ENCODE measurements around the gene SPOCK1.

The SPOCK1 gene

DNA sequence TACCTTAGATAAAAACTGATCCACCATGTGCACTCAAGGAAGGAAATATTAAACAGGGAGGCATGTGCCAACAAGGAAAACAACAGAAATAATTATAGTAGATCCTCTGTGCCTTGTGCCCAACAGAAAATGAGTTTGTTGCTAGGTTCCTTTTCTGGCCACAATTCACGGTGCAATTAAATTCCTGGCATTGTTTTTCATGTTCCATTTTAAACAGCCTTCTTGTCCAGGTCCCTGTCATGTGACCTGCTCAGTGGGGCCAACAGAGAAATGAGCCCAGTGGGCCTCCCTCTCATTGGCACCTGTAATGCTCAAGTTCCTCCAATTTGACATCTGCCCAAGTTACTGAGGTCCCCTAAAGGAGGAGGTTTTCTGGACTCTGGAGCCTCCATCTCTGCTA lies 56.5 kb downstream of the SPOCK1 start:
- no peak for DNase-seq (ENCODE audit: low read depth, low spot score)

- DNase-seq (ENCODE audit: low read depth, low spot score) = no peak
These were observed 57.6 kb downstream of the SPOCK1 start for GRCh38 chr5:137441476-137441875.

GRCh38 chr5:137440795-137441194 lies 58.3 kb downstream of the SPOCK1 start:
- no peak for DNase-seq (ENCODE audit: low read depth, low spot score)

DNA sequence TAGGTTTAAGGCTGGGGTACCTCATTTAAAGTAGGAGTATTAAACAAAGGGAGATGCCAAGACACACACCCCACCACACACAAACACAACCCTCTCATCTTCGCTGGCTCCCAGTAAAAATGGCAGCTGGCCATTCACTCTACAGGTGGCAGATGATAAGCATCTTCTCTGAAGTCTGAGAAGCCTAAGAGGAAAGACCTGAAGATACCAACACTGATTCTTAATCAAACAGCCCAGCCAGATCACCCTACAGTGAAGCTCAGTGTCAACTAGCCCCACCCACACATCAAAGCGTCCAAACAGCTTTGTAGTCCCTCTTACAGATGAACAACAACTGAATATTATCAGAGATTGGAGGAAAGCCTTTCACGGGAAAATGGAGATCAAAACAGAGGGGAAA lies 59.5 kb downstream of the SPOCK1 start:
- DNase-seq (ENCODE audit: low read depth, low spot score) = no peak

DNA sequence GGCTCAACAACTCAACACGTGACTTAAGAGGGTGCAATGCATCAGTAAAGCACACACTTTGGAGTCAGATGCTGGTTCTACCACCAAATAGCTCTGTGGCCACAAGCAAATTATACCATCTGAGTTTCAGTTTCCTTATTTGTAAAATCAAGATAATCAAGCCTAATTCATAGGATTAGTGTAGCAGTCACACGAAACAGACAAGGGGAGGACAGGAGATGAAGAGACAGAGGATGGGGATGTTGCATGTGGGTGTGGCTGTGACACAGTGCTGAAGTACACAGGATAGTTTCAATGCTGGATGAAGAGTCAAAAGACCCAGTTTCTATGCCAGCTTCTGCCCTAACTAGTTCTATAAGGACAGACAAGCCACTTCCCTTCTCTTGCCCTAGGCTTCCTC lies 60.2 kb downstream of the SPOCK1 start:
- no peak for DNase-seq (ENCODE audit: low read depth, low spot score)

DNA sequence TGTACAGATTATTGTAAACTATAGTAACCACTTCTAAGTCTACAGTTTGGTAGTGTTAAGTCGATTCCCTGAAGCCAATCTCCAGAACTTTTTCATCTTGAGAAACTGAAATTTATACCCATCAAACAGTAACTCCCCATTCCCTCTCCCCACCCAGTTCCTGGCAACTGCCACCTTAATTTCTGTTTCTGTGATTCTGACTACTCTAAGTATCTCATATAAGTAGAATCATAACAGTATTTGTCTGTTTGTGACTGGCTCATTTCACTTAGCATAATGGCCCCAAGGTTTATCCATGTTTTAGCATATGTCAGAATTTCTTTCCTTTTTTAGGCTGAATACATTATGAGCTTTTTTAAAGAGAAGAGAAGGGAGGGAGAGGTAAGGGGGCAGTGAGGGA lies 61.4 kb downstream of the SPOCK1 start:
- DNase-seq (ENCODE audit: low read depth, low spot score) = no peak

DNA sequence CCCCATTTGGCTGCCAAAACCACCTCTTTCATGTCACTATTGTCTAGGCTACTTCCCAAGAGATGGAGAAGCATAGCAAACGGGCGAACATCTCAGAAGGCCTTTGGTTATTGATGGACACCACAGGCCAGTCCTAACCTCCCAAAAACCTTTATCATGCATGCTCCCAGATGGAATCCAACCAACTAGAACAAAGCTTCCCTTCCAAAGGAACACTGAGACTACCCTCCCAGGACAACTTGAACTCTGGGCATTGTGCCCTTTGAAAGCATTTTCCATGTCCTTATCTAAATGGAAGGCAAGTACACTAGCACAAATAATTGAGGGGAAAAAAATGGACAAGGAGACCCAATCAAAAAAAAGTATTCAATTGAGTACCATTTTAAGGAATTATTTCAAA lies 65.6 kb downstream of the SPOCK1 start:
- DNase-seq (ENCODE audit: low read depth, low spot score) = no peak

- no peak for DNase-seq (ENCODE audit: low read depth, low spot score)
These were observed 66.8 kb downstream of the SPOCK1 start for GRCh38 chr5:137432376-137432775.

GRCh38 chr5:137431051-137431450 lies 68.1 kb downstream of the SPOCK1 start:
- DNase-seq (ENCODE audit: low read depth, low spot score) = no peak

GRCh38 chr5:137415231-137415681 lies 83.9 kb downstream of the SPOCK1 start:
- DNase-seq (ENCODE audit: low read depth, low spot score) = no peak

- no peak for DNase-seq (ENCODE audit: low read depth, low spot score)
These were observed 84.9 kb downstream of the SPOCK1 start for GRCh38 chr5:137414112-137414755.

DNA sequence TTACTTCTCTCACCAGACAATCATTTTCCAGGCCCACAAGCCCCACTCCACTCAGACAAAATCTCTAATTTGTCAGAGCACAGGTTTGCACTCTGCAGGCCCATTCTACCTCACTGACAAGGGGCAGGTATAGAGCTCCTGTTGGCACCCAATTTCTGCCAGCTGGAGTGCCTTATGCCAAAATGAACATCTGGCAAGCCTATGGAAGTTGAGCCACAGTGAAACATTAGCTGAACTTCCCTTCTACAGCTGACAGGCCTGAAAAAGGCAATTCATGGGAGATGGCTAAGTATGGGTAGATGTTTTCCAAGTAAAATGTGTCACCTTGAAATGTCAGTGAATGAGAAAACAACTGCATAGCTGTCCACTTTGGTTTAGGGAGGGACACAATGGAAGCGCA lies 87.0 kb downstream of the SPOCK1 start:
- no peak for DNase-seq (ENCODE audit: low read depth, low spot score)

- no peak for DNase-seq (ENCODE audit: low read depth, low spot score)
These were observed 88.7 kb downstream of the SPOCK1 start for GRCh38 chr5:137410234-137411010.

- no peak for DNase-seq (ENCODE audit: low read depth, low spot score)
These were observed 89.4 kb downstream of the SPOCK1 start for GRCh38 chr5:137409736-137410135.

DNA sequence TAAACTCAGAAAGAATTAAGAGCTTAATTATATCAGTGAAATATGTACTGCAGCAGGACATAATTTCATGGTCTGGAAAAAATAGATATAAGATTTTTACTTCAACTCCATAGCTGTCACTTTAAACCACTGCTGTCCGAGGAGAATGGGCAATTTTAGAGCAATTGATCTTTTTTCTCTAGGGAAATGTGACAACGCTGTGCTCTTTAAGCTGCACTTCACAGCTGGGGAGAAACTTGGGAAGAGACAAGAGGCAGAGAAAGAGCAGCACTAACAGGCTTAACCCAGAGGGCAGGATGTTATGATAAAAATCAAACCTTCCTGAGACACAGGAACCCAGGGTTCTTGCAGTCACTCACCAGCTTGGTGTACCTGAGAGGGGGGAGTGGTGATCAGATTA lies 92.0 kb downstream of the SPOCK1 start:
- no peak for DNase-seq (ENCODE audit: low read depth, low spot score)

DNA sequence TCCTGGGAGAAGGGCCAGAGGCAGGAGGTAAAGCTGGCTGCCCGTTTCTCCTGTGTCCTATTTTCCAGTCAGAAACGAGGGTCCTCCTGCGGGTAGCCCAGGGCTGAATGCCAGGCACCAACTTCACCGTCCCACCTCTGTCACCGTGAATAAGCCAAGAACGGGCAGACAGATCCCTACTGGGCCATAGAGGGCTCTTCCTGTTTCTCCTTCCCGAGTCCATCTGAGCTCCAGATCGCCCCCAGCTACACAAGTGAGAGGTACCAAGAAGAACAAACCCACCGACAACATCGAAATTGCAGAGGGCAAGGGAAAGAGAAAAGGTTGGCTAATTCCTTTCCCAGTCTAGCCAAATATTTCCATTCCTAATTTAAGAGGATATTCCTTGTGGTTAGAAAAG lies 93.7 kb downstream of the SPOCK1 start:
- no peak for DNase-seq (ENCODE audit: low read depth, low spot score)

- no peak for DNase-seq (ENCODE audit: low read depth, low spot score)
These were observed 95.3 kb downstream of the SPOCK1 start for GRCh38 chr5:137403869-137404268.

DNA sequence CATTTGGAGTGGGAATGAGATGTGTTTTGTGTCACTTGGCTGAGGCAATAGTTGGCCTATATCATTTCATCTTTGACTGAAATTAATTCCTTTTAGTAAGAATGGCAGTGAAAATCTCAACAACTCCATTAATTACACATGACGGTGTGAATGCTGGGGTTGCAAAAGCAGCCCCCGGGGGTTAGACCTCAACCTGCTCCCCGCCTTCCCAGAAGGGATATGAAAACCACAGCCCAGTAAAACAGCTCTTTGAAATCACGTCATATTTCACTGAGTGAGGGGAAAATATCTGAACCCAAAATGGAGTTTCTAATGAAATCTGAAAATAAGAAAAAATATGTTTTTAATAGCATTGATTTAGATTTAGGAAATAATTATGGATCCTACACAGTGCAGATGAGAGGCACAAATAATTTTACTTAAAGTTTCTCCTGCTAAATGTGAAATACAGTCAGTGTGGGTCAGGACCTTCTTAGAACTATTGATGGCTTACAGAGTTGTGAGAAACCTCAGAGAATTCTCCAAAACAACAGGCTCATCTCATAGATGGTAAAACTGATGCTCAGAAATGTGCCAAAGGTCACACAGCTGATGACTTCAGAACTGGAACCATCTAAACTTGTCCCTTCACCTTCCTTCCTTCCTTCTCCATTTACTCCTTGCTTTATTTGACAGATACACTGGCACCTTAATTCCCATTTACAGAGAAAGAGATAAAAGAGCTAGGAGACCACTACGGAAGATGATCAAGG lies 96.5 kb downstream of the SPOCK1 start:
- DNase-seq (ENCODE audit: low read depth, low spot score) = no peak

DNA sequence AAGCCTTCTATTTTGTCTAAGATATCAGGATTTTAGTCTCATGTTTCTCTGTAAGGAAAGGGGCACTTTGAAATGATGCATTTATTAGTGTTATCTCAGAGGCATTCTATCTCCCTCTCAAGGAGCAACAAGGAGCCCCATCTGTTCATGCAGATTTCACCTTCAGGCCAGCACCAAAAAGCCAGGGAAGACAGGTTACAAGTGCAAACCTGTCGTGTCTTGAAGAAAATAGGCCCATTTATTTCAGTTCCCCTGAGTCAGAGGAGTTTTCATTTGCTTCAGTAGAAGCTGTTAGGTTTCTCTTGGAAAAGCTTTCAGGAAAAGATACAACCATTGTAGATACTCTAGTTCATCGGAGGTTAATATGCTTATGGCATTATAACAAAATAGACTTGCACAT lies 97.2 kb downstream of the SPOCK1 start:
- no peak for DNase-seq (ENCODE audit: low read depth, low spot score)

- DNase-seq (ENCODE audit: low read depth, low spot score) = no peak
These were observed 98.6 kb downstream of the SPOCK1 start for GRCh38 chr5:137400571-137400970.

- no peak for DNase-seq (ENCODE audit: low read depth, low spot score)
These were observed 99.2 kb downstream of the SPOCK1 start for GRCh38 chr5:137399911-137400310.

GRCh38 chr5:137398751-137399150 lies 100.4 kb downstream of the SPOCK1 start:
- DNase-seq (ENCODE audit: low read depth, low spot score) = no peak

GRCh38 chr5:137398154-137398553 lies 101.0 kb downstream of the SPOCK1 start:
- no peak for DNase-seq (ENCODE audit: low read depth, low spot score)
